Measurements from ENCODE around the gene ATP1A1.

DNA sequence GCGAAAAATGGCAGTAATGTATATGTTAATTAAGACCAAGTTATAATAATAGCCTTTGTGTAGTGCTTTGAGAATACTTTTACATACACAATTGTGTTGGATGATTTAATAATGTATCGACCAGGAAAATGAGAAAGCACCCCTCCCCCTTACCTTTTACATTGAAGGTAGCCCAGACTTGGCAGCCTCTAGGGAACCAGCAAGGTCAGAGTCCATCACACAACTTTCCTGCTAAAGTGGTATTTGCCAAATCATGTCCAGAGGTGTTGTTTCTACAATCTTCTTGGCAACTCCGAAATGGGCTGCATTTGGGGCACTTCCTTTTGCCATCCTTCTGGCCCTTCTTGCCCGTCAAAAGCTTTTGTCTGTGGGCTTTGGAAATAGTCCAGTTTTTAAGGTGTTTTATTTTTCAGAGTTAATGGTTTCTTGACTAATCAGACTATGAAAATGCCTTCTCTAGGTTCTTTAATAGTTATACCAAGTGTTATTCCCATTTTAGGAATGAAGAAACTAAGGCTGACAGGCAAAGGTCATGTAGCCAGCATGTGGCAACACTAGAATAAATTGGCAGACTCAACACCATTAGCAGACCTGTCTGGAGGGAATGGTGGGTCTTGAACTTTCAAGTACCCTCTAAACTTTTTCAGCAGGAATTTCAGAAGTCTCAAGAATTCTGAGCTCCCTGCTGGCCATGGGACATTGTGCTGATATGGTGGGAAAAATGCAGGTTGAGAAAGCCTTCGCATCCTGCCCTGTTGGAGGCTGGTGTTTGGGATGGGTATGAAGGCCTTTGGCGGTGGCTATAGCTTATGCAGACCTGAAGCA is 6.8 kb downstream of the ATP1A1 start:
- TF ChIP-seq, protein P1, sequence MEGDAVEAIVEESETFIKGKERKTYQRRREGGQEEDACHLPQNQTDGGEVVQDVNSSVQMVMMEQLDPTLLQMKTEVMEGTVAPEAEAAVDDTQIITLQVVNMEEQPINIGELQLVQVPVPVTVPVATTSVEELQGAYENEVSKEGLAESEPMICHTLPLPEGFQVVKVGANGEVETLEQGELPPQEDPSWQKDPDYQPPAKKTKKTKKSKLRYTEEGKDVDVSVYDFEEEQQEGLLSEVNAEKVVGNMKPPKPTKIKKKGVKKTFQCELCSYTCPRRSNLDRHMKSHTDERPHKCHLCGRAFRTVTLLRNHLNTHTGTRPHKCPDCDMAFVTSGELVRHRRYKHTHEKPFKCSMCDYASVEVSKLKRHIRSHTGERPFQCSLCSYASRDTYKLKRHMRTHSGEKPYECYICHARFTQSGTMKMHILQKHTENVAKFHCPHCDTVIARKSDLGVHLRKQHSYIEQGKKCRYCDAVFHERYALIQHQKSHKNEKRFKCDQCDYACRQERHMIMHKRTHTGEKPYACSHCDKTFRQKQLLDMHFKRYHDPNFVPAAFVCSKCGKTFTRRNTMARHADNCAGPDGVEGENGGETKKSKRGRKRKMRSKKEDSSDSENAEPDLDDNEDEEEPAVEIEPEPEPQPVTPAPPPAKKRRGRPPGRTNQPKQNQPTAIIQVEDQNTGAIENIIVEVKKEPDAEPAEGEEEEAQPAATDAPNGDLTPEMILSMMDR (IDR thresholded peaks at IDR 0.05), result no peak
- no peak for TF ChIP-seq EZH2 (IDR thresholded peaks at IDR 0.05; ENCODE audit: borderline replicate concordance, insufficient read depth, low read depth, low read length, poor library complexity, severe bottlenecking)
